LNCaP clone FGC (cell line): ENCODE data around the gene CPLX3.

ENCODE experiments used
- DNase-seq: peaks from one replicate; pipeline ENCODE4 v3.0.0-alpha.2; 2011; ENCODE audit warnings: low read depth
- H3K4me3 ChIP-seq: 2 replicates; pipeline ENCODE4 v1.5.1; 2011; ENCODE audit warnings: mild to moderate bottlenecking, low read depth, low read length, control low read depth
- CTCF ChIP-seq: IDR thresholded peaks from 2 replicates; pipeline ENCODE4 v1.5.1; 2012; ENCODE audit warnings: mild to moderate bottlenecking; ENCODE audit not compliant: control insufficient read depth, insufficient read depth; ENCODE audit errors: extremely low read depth

Gene CPLX3

DNA sequence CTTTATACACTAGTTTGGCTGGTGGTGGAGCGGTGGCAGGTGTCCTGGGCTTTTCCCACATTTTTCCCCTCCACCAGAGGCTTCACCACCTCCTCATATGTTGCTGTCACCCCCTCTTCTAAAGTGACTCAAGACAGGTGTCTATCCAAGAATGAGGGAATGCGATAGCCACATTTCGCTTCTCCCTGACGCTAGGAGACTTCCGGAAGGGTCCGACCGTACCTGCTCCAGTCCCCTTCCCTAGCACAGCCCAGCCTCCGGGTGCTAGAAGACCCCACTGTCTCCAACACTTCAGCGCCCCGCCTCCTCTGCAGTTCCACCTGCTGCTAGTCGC, 46.2 kb downstream of the CPLX3 start:
- no peak for TF ChIP-seq CTCF
- no peak for DNase-seq
- H3K4me3 ChIP-seq, result peak overlapping the region; percentile 82

GRCh38 chr15:74873036-74873755, 46.8 kb downstream of the CPLX3 start, which contains the start of gene SCAMP2:
SCAMP2 (minus strand) TSS chr15:74873365; CDS start chr15:74873255, 110 bp downstream.
- peak; percentile 76 for DNase-seq
- H3K4me3 ChIP-seq, result peak within 1 kb of the TSS; percentile 82
- TF ChIP-seq CTCF, result no peak

DNA sequence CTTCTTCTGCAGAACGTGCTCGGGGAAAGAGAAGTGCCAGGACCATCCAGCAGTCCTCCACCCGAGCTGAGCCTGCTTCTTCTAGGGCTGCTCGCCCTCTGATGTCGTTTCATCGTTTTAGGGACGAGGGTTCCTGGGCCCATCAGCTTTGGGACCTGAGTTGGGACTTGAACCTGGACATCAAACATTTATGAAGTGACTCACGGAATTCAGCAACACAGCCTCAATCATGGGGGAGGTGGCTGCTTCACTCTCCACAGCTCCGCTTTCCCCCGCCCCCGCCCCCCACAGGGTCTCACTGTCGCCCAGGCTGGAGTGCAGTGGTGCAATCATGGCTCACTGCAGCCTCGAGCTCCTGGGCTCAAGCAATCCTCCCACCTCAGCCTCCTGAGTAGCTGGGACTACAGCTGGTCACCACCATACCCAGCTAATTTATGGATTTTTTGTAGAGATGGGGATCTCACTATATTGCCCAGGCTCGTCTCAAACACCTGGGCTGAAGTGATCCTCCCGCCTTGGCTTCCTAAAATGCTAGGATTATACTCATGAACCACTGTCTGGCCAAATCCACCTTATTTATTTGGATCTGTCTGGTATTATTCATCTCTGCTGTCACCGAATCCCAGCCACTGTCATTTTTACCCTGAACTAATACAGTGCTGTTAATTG, 47.5 kb downstream of the CPLX3 start:
- no peak for DNase-seq
- peak overlapping the region; percentile 82 for H3K4me3 ChIP-seq
- TF ChIP-seq CTCF, result no peak

DNA sequence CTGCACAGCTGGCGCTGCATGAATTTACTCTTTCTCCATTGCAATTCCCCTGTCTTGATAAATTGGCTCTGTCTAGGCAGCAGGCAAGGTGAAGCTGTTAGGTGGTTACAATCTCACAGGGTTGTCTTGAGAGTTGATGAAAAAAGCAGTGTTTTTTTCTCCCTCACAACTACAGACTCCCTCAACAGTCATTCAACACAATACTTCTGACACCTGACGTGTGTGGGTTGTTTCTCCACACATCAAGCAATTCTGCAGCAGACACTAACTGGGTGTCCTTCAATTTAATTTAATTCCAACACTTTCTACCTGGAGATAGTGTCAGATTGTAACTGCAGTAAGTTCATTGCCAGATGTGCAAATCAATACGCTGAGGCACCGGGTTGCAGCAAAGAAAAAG, 51.8 kb downstream of the CPLX3 start:
- no peak for DNase-seq
- no peak for TF ChIP-seq CTCF
- no peak overlapping the region for H3K4me3 ChIP-seq
